Lower leg skin (tissue), 4 donors: Measurements from ENCODE around the gene IZUMO1. TPM values are rescaled to one million over a fixed set of nuclear protein-coding genes. Genes with fewer than 3 reads are reported as not detected.
"Not testable (repeated sequence)": the region's sequence is repeated elsewhere in the genome, so short reads cannot be mapped to it uniquely, and the experiment has no call there.

Experiments used
- DNase-seq, 2 donors: peaks; one replicate each; pipeline ENCODE4 v3.0.0-alpha.2; 2019; ENCODE audit warnings: low spot score in 2 of 2
- H3K4me3 ChIP-seq: fragments of 200-600 bp; sonication (generic); 2 replicates; pipeline ENCODE4 v1.5.1; 2017; ENCODE audit warnings: mild to moderate bottlenecking, low read depth; ENCODE audit not compliant: poor library complexity, severe bottlenecking
- CTCF ChIP-seq, 3 donors: fragments of 450-650 bp; IDR thresholded peaks; one replicate each; pipeline ENCODE4 v1.5.1; 2016; ENCODE audit warnings: antibody characterized with exemption in 3 of 3, mild to moderate bottlenecking in 3 of 3, moderate library complexity in 2 of 3
- POLR2A ChIP-seq, 2 donors: fragments of 450-650 bp; IDR thresholded peaks; one replicate each; pipeline ENCODE4 v1.6.1; 2016 to 2017; ENCODE audit warnings: antibody characterized with exemption in 2 of 2, mild to moderate bottlenecking in 1 of 2, moderate library complexity in 1 of 2
- WGBS, 2 donors: methylation state at CpG; one replicate each; pipeline ENCODE4 v1.1.5; 2018; 5-methylcytosine and 5-hydroxymethylcytosine counted together
- intact Hi-C: fragments of 100-400 bp; cut with DNase I; formaldehyde crosslinking; loops from one replicate; pipeline ENCODE4 v1.15.0; 2023; ENCODE audit warnings: low total_unique reads
- total RNA-seq, 4 donors: library from RNA; depleted of rRNA; stranded (reverse); fragments of >200 nt; gene quantifications; one replicate each; pipeline ENCODE4 v1.1.0, GENCODE V29; 2016

The IZUMO1 gene
- total RNA-seq, 4 donors from 2014 or later: not detected

DNA sequence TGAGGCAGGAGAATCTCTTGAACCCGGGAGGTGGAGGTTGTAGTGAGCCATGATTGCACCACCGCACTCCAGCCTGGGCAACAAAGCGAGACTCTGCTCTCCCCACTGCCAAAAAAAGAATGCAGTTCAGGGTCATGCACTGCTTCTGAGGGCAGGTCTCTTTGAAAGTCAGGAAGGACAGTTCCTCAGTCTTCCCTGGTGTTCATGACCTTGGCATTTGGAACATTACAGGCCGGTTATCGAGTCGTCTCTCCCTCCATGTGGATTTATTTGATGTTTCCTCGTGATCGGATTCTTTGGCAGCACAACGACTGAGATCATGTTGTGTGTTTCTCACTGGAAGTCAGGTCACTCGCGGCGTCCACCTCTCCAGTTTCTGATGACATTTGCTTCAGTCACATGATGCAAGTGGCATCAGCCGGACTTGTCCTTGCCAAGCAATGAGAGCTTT, 25.8 kb upstream of the IZUMO1 start:
- intact Hi-C loops: no loop called here
- peak in 1 of 2 donors; percentile 64 for DNase-seq
- WGBS, 2 donors: 56 to 58% methylated on average over 13 of the region's 13 CpGs
- TF ChIP-seq CTCF (IDR thresholded peaks at IDR 0.05): no peak
- TF ChIP-seq POLR2A (IDR thresholded peaks at IDR 0.05): no peak
- no peak overlapping the region for H3K4me3 ChIP-seq

DNA sequence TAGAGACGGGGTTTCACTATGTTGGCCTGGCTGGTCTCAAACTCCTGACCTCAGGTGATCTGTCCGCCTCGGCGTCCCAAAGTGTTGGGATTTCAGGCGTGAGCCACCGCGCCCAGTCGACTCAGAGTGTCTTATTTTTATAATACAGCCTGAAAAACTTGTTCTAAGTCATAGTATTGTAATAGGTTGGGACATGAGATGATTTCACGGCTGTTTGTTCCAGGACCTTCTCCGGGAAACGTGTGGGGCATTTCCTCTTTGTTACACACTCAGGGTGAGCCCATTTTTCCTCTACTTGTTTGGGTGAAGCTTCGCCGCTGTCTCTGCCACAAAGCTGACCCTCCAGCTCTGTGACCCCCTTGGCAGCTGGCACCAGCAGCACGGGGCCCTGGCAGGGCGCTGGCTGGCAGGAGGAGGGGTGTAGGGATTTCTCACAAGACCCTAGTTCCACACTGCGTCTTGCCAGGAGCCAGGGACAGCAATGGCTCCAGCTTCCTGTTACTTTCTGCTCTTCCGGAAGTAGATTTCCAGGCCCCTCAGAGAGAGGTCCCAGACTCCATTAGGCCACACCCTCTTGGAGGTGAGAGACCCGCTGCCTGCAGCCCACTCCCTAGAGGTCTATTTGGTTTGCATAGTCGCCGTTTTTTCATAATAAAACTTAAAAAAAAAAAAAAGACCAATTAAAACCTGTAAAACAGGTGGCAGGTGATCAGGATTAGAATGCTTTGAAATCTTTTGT, 24.2 kb upstream of the IZUMO1 start:
- 54 to 57% methylated on average over 20 of the region's 20 CpGs for WGBS, 2 donors
- TF ChIP-seq POLR2A (IDR thresholded peaks at IDR 0.05): no peak
- no peak for DNase-seq
- intact Hi-C loops: no loop called here
- H3K4me3 ChIP-seq: no peak overlapping the region

DNA sequence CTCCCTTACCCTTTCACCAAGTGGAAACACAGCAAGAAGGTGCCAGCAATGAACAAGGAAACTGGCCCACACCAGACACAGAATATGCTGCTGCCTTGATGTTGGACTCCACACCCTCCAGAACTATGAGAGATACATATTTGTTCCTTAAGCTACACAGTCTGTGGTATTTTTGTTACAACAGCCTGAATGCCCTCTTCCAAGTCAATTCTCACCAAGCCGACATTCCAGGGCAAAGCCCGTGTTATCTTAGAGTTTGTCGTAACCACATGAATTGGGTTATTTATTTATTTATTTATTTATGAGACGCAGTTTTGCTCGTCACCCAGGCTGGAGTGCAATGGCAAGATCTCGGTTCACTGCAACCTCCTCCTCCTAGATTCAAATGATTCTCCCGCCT, 23.6 kb upstream of the IZUMO1 start:
- DNase-seq: no peak
- TF ChIP-seq POLR2A (IDR thresholded peaks at IDR 0.05): no peak
- no peak for TF ChIP-seq CTCF (IDR thresholded peaks at IDR 0.05)
- WGBS, 2 donors: 54 to 73% methylated on average over 7 of the region's 7 CpGs
- intact Hi-C loops: no loop called here
- H3K4me3 ChIP-seq: no peak overlapping the region

GRCh38 chr19:48768994-48769713, 22.4 kb upstream of the IZUMO1 start:
- no peak for TF ChIP-seq CTCF (IDR thresholded peaks at IDR 0.05)
- no peak for TF ChIP-seq POLR2A (IDR thresholded peaks at IDR 0.05)
- H3K4me3 ChIP-seq: no peak overlapping the region
- 83 to 84% methylated on average over 11 of the region's 11 CpGs for WGBS, 2 donors
- DNase-seq: no peak
- intact Hi-C loops: no loop called here

- H3K4me3 ChIP-seq, DNase-seq, intact Hi-C loops: not testable (repeated sequence)
- 41 to 47% methylated on average over 6 of the region's 6 CpGs for WGBS, 2 donors
Measured at GRCh38 chr19:48768171-48768753, 21.6 kb upstream of the IZUMO1 start.

- H3K4me3 ChIP-seq, DNase-seq, intact Hi-C loops: not testable (repeated sequence)
- 48 to 55% methylated on average over 5 of the region's 5 CpGs for WGBS, 2 donors
Measured at GRCh38 chr19:48765816-48766215, 19.1 kb upstream of the IZUMO1 start.

DNA sequence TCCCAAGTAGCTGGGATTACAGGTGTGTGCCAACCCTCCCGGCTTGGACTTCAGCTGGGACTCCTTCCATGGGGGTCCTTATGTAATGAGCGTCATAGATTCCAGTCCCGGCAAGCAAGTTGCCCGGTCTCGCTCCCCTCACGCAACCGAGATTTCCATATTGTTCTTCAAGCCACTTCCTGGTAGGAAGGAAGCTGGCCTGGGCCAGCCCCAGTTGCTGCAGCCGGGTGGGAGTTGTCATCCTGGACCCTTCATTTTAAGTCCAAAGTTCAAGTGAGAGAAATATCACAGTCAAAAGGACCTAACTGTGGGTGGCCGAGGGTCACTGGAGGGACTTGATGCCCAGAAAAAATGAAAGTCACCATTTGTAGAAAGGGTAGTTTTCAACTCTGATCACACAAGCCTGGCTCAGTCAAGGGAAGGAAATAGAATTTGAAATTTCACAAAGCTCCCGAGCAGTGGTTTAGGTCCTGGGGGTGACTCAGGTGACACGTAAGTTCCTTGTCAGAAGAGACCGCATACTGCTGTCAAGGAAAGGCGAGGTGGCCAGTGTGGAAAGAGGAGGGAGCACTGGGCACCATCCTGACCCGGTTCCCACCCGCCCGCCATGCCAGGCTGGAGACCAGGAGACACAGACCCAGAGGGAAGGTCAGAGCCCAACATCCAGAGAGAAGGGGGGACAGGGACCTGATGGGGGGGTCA, 13.9 kb upstream of the IZUMO1 start:
- intact Hi-C loops: no loop called here
- no peak overlapping the region for H3K4me3 ChIP-seq
- 68 to 71% methylated on average over 16 of the region's 16 CpGs for WGBS, 2 donors
- TF ChIP-seq POLR2A (IDR thresholded peaks at IDR 0.05) (no peak), CTCF (IDR thresholded peaks at IDR 0.05) (no peak)
- DNase-seq: no peak
